GM23338 (cell line): ENCODE results near the gene LYZL2. TPM values are rescaled to one million over a fixed set of nuclear protein-coding genes. Genes with fewer than 3 reads are reported as not detected.

ENCODE experiments used
- ATAC-seq: fragments of 200-7000 bp; cut with Tn5 transposase; 3 replicates; pipeline ENCODE4 v1.9.1; 2020
- DNase-seq: peaks from one replicate; pipeline ENCODE4 v3.0.0-alpha.2; 2015; ENCODE audit warnings: low spot score
- H2AFZ ChIP-seq: fragments of 200-600 bp; sonication (generic); 2 replicates; pipeline ENCODE4 v1.8.0; 2016; ENCODE audit warnings: antibody characterized with exemption, mild to moderate bottlenecking, moderate library complexity
- H3F3A ChIP-seq: fragments of 200-600 bp; sonication (generic); replicated peaks from 2 replicates; pipeline ENCODE4 v1.8.0; 2017; ENCODE audit warnings: antibody characterized with exemption, mixed run types, low read depth
- H3K27ac ChIP-seq: fragments of 200-600 bp; sonication (generic); 2 replicates; pipeline ENCODE4 v1.6.1; 2016; ENCODE audit warnings: low read depth
- H3K27me3 ChIP-seq: fragments of 200-600 bp; sonication (generic); 2 replicates; pipeline ENCODE4 v1.8.0; 2016; ENCODE audit warnings: mild to moderate bottlenecking, mixed run types, moderate library complexity; ENCODE audit not compliant: insufficient read depth
- H3K36me3 ChIP-seq: fragments of 200-600 bp; sonication (generic); 2 replicates; pipeline ENCODE4 v1.8.0; 2016; ENCODE audit warnings: mild to moderate bottlenecking; ENCODE audit not compliant: insufficient read depth
- H3K4me1 ChIP-seq: fragments of 200-600 bp; sonication (generic); 2 replicates; pipeline ENCODE4 v1.8.0; 2016; ENCODE audit warnings: mild to moderate bottlenecking, moderate library complexity; ENCODE audit not compliant: insufficient read depth
- H3K4me2 ChIP-seq: fragments of 200-600 bp; sonication (generic); 2 replicates; pipeline ENCODE4 v1.7.1; 2017; ENCODE audit warnings: mixed run types
- H3K4me3 ChIP-seq: fragments of 200-600 bp; sonication (generic); 2 replicates; pipeline ENCODE4 v1.6.1; 2016; ENCODE audit warnings: mixed run types
- H3K79me2 ChIP-seq: fragments of 200-600 bp; sonication (generic); replicated peaks from 2 replicates; pipeline ENCODE4 v1.8.0; 2017; ENCODE audit warnings: mild to moderate bottlenecking; ENCODE audit not compliant: insufficient read depth
- H3K9me2 ChIP-seq: fragments of 200-600 bp; sonication (generic); 2 replicates; pipeline ENCODE4 v1.8.0; 2017; ENCODE audit not compliant: insufficient read depth
- H4K20me1 ChIP-seq: fragments of 200-600 bp; sonication (generic); replicated peaks from 2 replicates; pipeline ENCODE4 v1.8.0; 2017; ENCODE audit warnings: mild to moderate bottlenecking; ENCODE audit not compliant: insufficient read depth
- H3K27ac Mint-ChIP-seq: 2 replicates; pipeline ENCODE4 v1.8.0; 2020; ENCODE audit warnings: inconsistent platforms, mild to moderate bottlenecking, moderate library complexity, mixed read lengths
- H3K27me3 Mint-ChIP-seq: 3 replicates; pipeline ENCODE4 v1.8.0; 2022; ENCODE audit warnings: low read depth, mild to moderate bottlenecking, moderate library complexity, mixed read lengths, inconsistent platforms; ENCODE audit not compliant: insufficient read depth, poor library complexity
- H3K36me3 Mint-ChIP-seq: 3 replicates; pipeline ENCODE4 v1.8.0; 2021; ENCODE audit warnings: low read depth, mild to moderate bottlenecking, inconsistent platforms, moderate library complexity, mixed read lengths
- H3K4me1 Mint-ChIP-seq: 3 replicates; pipeline ENCODE4 v1.8.0; 2020; ENCODE audit warnings: mild to moderate bottlenecking, inconsistent platforms, mixed read lengths
- H3K4me3 Mint-ChIP-seq: 3 replicates; pipeline ENCODE4 v1.8.0; 2021; ENCODE audit warnings: moderate library complexity, mild to moderate bottlenecking, inconsistent platforms, mixed read lengths
- H3K9me3 Mint-ChIP-seq: 3 replicates; pipeline ENCODE4 v1.8.0; 2020; ENCODE audit warnings: moderate library complexity, mild to moderate bottlenecking, inconsistent platforms, mixed read lengths
- CTCF ChIP-seq, 2 experiments: fragments of 200-600 bp in 1 of 2; sonication (generic) in 1 of 2; conservative IDR thresholded peaks; 2 replicates each; pipeline versions ENCODE4 v1.5.1 to v1.6.1; 2016 to 2017; ENCODE audit warnings: antibody characterized with exemption in 2 of 2, low read depth in 2 of 2, mild to moderate bottlenecking in 2 of 2, moderate library complexity in 1 of 2
- ETS1 ChIP-seq: IDR thresholded peaks from 2 replicates; pipeline ENCODE4 v1.6.1; 2016; ENCODE audit warnings: antibody characterized with exemption
- JUNB ChIP-seq: IDR thresholded peaks from one replicate; pipeline ENCODE4 v1.6.1; 2016; ENCODE audit warnings: antibody characterized with exemption; ENCODE audit not compliant: unreplicated experiment
- NANOG ChIP-seq: IDR thresholded peaks from 2 replicates; pipeline ENCODE4 v1.6.1; 2016; ENCODE audit warnings: antibody characterized with exemption, borderline replicate concordance
- POLR2AphosphoS5 ChIP-seq: IDR thresholded peaks from 2 replicates; pipeline ENCODE4 v1.6.1; 2016; ENCODE audit warnings: antibody characterized with exemption, low read depth
- REST ChIP-seq: IDR thresholded peaks from one replicate; pipeline ENCODE4 v1.6.1; 2018; ENCODE audit warnings: antibody characterized with exemption; ENCODE audit not compliant: unreplicated experiment
- STAT1 ChIP-seq: IDR thresholded peaks from one replicate; pipeline ENCODE4 v1.6.1; 2016; ENCODE audit warnings: antibody characterized with exemption; ENCODE audit not compliant: unreplicated experiment
- ZNF114 ChIP-seq: fragments of 250-450 bp; sonication (Bioruptor Pico); IDR thresholded peaks from 2 replicates; pipeline ENCODE4 v1.5.0; 2020; ENCODE audit warnings: mild to moderate bottlenecking, moderate library complexity
- ZNF462 ChIP-seq: fragments of 250-450 bp; sonication (Bioruptor Pico); IDR thresholded peaks from 2 replicates; pipeline ENCODE4 v1.5.0; 2020; ENCODE audit warnings: mild to moderate bottlenecking, moderate library complexity
- polyA plus RNA-seq: library from polyadenylated mRNA; unstranded; fragments of >200 nt; fragmentation: Nextera tagmentation; extraction: Ambion mirVana; gene quantifications from 2 replicates; pipeline ENCODE4 v1.2.1, GENCODE V29; 2016
- total RNA-seq: library from RNA; depleted of rRNA; stranded (reverse); fragments of >200 nt; shearing (Covaris generic); gene quantifications from 2 replicates; pipeline ENCODE4 v1.2.3, GENCODE V29; 2014

Gene LYZL2
- total and polyA plus RNA-seq, 2 experiments from 2014 or later = not detected

GRCh38 chr10:30579574-30579973, 50.0 kb downstream of the LYZL2 start:
- TF ChIP-seq POLR2AphosphoS5 (no peak), ZNF462 (CRISPR knock-in tag) (no peak), ETS1 (no peak), CTCF (conservative IDR thresholded peaks at IDR 0.05; ENCODE audit: low read depth in 2 of 2) (no peak), REST (no peak), JUNB (no peak), STAT1 (no peak), NANOG (no peak), ZNF114 (CRISPR knock-in tag) (no peak)
- no peaks in the 10 kb centered on the region for H3K36me3 ChIP-seq
- H3K36me3 Mint-ChIP-seq = no peaks in the 10 kb centered on the region
- H3K27me3 Mint-ChIP-seq = no peaks in the 10 kb centered on the region
- DNase-seq (no peak), ATAC-seq (no peak)
- peaks cover 13% of the 10 kb centered on the region; the same call in 1 of the 2 replicates for H3K4me1 ChIP-seq
- no peaks in the 10 kb centered on the region for H3F3A ChIP-seq
- H3K9me3 Mint-ChIP-seq = no peaks in the 10 kb centered on the region
- H3K27me3 ChIP-seq = no peaks in the 10 kb centered on the region
- H4K20me1 ChIP-seq = no peaks in the 10 kb centered on the region
- H3K27ac ChIP-seq = no peak overlapping the region
- no peak overlapping the region for H3K27ac Mint-ChIP-seq
- H3K79me2 ChIP-seq = no peaks in the 10 kb centered on the region
- peaks cover 19% of the 10 kb centered on the region for H3K4me1 Mint-ChIP-seq
- H3K4me3 Mint-ChIP-seq = no peak overlapping the region
- no peak overlapping the region for H3K4me2 ChIP-seq
- no peak overlapping the region for H2AFZ ChIP-seq
- 0 out of 2 replicates have a peak, but pooled peaks cover 4% of the 10 kb centered on the region for H3K9me2 ChIP-seq
- H3K4me3 ChIP-seq = no peak overlapping the region
